ENCODE measurements around the gene TICAM1.

The TICAM1 gene

DNA sequence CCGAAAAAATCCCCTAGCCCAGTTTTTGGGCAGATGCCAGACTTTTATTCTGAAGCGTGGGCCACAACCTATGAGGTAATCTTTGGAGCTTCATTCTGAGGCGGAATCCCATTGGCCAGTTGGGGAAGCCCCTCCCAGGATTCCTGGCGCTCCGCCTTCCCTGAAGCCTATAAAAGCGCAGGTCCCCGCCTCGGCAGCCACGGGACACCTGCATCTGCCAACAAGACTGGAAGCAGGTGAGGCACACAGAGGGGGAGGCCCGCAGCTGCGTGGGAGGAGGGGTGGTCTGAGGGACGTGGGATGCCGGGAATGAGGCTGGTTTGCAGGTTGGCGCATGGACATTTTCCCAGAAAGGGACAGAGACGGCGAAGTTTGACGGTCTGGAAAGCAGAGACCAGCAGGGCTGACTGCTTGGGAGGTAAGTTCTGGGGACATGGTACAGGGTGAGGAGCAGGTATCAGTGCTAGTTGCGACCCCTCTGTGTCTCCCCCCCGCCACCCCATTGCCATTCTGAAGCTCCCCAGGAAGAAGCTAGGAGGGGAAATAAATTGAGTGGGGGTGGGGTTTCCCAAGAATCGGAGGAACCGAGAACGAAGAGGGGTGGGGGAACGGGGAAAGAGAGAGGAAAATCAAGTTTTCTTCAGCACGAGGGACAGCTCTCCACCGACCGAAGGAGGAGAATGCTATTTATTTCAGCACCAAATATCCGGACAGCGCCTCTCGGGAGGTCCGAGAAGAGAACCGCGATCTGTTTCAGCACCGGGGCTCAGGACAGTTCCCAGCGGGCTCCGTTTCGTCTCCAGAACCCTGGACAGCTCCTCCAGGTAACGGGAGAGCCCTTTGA, 62.4 kb downstream of the TICAM1 start:
- DNase-seq (ENCODE audit: low read depth): peak; percentile 57

Measured in stimulated activated CD8-positive, alpha-beta memory T cell treated with anti-CD3 and anti-CD28 coated beads, Interleukin-12 subunit alpha, Interleukin-12 subunit beta, amount 100 ng/mL, for 1 hour (primary cell).